ENCODE results near the gene KRTAP10-10.

- TF ChIP-seq CTCF (IDR thresholded peaks at IDR 0.05): no peak
- no peak for TF ChIP-seq EZH2 (IDR thresholded peaks at IDR 0.05; ENCODE audit: borderline replicate concordance, insufficient read depth, low read depth, low read length, poor library complexity, severe bottlenecking)
These were observed 48.1 kb upstream of the KRTAP10-10 start for GRCh38 chr21:44589094-44589493.

Data from B cell (primary cell).